ENCODE measurements around the gene DYSF. TPM values are rescaled to one million over a fixed set of nuclear protein-coding genes. Genes with fewer than 3 reads are reported as not detected.

DYSF gene
- polyA plus RNA-seq, 1 of the 3 experiments (the other 2 are of a cell fraction), result 0.10 TPM

DNA sequence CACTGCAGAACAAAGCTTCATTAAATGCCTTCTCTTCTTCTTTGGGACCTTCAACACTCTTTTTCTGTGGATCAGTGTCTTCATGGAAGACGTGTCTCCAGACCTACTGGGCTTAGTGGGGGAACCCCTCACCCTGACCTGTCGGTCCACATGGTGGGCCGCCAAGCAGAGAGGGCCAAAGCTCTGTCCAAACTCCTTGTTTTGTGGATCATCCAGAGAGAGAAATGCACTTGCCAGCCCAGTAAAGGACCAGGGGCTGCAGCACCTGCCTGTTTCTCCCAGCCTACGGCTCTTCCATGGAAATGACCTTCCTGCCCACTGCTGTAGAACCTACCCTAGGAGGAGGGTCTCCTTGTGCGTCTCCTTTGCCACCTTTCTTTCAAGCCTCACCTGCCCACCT is 25.9 kb downstream of the DYSF start:
- no peaks in the 10 kb centered on the region for H3K9me3 ChIP-seq
- H3K79me2 ChIP-seq (ENCODE audit: insufficient read depth), result no peaks in the 10 kb centered on the region
- no peak overlapping the region for H3K27ac ChIP-seq (ENCODE audit: low read depth in 2 of 2, low read length in 1 of 2)
- H3K27me3 ChIP-seq (ENCODE audit: insufficient read depth), result 0 out of 2 replicates have a peak, but pooled peaks cover 6% of the 10 kb centered on the region
- no peak for DNase-seq
- WGBS (ENCODE audit: low lambda C conversion rate), result 46% methylated on average over 5 of the region's 5 CpGs
- no peak for TF ChIP-seq FOXM1 (IDR thresholded peaks at IDR 0.05; ENCODE audit: low read depth)
- no peaks in the 10 kb centered on the region for H3F3A ChIP-seq (replicated peaks; ENCODE audit: insufficient read depth)
- no peaks in the 10 kb centered on the region for H3K9me2 ChIP-seq
- H2AFZ ChIP-seq (ENCODE audit: low read depth), result no peak overlapping the region
- ChIA-PET CTCF (interaction anchor here (2.5 kb wide), 1 partner anchor 18 kb away, joined by 11 read pairs; no protein-coding TSS in a partner anchor), POLR2A (no interaction called here)
- no peaks in the 10 kb centered on the region for H4K20me1 ChIP-seq (ENCODE audit: insufficient read depth)
- no peaks in the 10 kb centered on the region for H3K36me3 ChIP-seq (replicated peaks in 1 of 2; ENCODE audit: control insufficient read depth in 1 of 2, insufficient read depth in 2 of 2, low read length in 1 of 2)
- H3K4me1 ChIP-seq (ENCODE audit: control insufficient read depth in 1 of 2, insufficient read depth in 2 of 2, low read depth in 1 of 2, low read length in 1 of 2), result no peaks in the 10 kb centered on the region
- no peak overlapping the region for H3K4me3 ChIP-seq (ENCODE audit: low read depth in 2 of 2, low read length in 1 of 2)
- no peak overlapping the region for H3K4me2 ChIP-seq
- no peak overlapping the region for H3K9ac ChIP-seq

- WGBS (ENCODE audit: low lambda C conversion rate), result 17% methylated on average over 3 of the region's 4 CpGs
- peaks cover 6% of the 10 kb centered on the region; the same call in 1 of the 2 replicates for H3K27me3 ChIP-seq (ENCODE audit: insufficient read depth)
Observed at GRCh38 chr2:71481111-71481510, 27.8 kb downstream of the DYSF start.

DNA sequence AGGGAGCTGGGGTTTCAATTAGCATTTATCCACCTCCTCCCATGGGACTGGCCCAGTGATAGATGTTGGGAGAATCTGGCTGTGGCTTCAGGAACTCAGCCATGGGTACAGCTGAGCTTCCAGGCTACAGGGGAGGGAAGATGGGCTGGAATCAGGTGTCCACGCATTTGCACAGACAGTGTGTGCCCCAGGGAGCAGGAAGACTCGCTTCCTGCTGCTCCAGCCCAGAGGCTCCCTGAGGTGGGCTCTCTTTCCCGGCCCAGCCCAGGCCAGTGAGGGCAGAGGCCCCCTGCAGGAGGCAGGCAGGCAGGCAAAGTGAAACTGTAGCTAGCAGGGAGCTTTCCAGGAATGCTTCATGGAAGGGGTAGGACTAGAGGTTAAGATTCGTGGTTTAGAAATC is 28.7 kb downstream of the DYSF start:
- no peak overlapping the region for H2AFZ ChIP-seq (ENCODE audit: low read depth)
- no peaks in the 10 kb centered on the region for H3K9me2 ChIP-seq
- CTCF ChIA-PET, result interaction anchor here (0.7 to 1.5 kb wide), 4 partner anchors 9 to 28 kb away, joined by 3 to 5 read pairs (median 3); no protein-coding TSS in a partner anchor
- POLR2A ChIA-PET, result no interaction called here
- H3F3A ChIP-seq (replicated peaks; ENCODE audit: insufficient read depth), result no peaks in the 10 kb centered on the region
- H3K4me1 ChIP-seq (ENCODE audit: control insufficient read depth in 1 of 2, insufficient read depth in 2 of 2, low read depth in 1 of 2, low read length in 1 of 2), result no peaks in the 10 kb centered on the region; a peak in 1 of 4 replicates
- H4K20me1 ChIP-seq (ENCODE audit: insufficient read depth), result no peaks in the 10 kb centered on the region
- H3K36me3 ChIP-seq (replicated peaks in 1 of 2; ENCODE audit: control insufficient read depth in 1 of 2, insufficient read depth in 2 of 2, low read length in 1 of 2), result no peaks in the 10 kb centered on the region
- H3K9me3 ChIP-seq, result no peaks in the 10 kb centered on the region
- no peak overlapping the region for H3K4me2 ChIP-seq
- 60% methylated on average over 4 of the region's 4 CpGs for WGBS (ENCODE audit: low lambda C conversion rate)
- H3K4me3 ChIP-seq (ENCODE audit: low read depth in 2 of 2, low read length in 1 of 2), result no peak overlapping the region
- no peaks in the 10 kb centered on the region for H3K79me2 ChIP-seq (ENCODE audit: insufficient read depth)
- DNase-seq, result no peak
- peaks cover 6% of the 10 kb centered on the region; the same call in 1 of the 2 replicates for H3K27me3 ChIP-seq (ENCODE audit: insufficient read depth)
- no peak overlapping the region for H3K27ac ChIP-seq (ENCODE audit: low read depth in 2 of 2, low read length in 1 of 2)
- no peak overlapping the region for H3K9ac ChIP-seq
- no peak for TF ChIP-seq EP300 (IDR thresholded peaks at IDR 0.05; ENCODE audit: borderline replicate concordance in 1 of 2, low read depth in 1 of 2, low read length in 1 of 2)
- TF ChIP-seq, protein P1, sequence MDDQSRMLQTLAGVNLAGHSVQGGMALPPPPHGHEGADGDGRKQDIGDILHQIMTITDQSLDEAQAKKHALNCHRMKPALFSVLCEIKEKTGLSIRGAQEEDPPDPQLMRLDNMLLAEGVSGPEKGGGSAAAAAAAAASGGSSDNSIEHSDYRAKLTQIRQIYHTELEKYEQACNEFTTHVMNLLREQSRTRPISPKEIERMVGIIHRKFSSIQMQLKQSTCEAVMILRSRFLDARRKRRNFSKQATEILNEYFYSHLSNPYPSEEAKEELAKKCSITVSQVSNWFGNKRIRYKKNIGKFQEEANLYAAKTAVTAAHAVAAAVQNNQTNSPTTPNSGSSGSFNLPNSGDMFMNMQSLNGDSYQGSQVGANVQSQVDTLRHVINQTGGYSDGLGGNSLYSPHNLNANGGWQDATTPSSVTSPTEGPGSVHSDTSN (IDR thresholded peaks at IDR 0.05), result no peak
- TF ChIP-seq FOXM1 (IDR thresholded peaks at IDR 0.05; ENCODE audit: low read depth), result no peak
- TF ChIP-seq, protein P2, sequence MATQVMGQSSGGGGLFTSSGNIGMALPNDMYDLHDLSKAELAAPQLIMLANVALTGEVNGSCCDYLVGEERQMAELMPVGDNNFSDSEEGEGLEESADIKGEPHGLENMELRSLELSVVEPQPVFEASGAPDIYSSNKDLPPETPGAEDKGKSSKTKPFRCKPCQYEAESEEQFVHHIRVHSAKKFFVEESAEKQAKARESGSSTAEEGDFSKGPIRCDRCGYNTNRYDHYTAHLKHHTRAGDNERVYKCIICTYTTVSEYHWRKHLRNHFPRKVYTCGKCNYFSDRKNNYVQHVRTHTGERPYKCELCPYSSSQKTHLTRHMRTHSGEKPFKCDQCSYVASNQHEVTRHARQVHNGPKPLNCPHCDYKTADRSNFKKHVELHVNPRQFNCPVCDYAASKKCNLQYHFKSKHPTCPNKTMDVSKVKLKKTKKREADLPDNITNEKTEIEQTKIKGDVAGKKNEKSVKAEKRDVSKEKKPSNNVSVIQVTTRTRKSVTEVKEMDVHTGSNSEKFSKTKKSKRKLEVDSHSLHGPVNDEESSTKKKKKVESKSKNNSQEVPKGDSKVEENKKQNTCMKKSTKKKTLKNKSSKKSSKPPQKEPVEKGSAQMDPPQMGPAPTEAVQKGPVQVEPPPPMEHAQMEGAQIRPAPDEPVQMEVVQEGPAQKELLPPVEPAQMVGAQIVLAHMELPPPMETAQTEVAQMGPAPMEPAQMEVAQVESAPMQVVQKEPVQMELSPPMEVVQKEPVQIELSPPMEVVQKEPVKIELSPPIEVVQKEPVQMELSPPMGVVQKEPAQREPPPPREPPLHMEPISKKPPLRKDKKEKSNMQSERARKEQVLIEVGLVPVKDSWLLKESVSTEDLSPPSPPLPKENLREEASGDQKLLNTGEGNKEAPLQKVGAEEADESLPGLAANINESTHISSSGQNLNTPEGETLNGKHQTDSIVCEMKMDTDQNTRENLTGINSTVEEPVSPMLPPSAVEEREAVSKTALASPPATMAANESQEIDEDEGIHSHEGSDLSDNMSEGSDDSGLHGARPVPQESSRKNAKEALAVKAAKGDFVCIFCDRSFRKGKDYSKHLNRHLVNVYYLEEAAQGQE (IDR thresholded peaks at IDR 0.05; ENCODE audit: low read depth, low read length), result no peak
- TF ChIP-seq MXI1 (IDR thresholded peaks at IDR 0.05; ENCODE audit: low read depth, low read length), result no peak
- no peak for TF ChIP-seq RCOR1 (IDR thresholded peaks at IDR 0.05; ENCODE audit: low read length)
- TF ChIP-seq USF2 (IDR thresholded peaks at IDR 0.05; ENCODE audit: borderline replicate concordance, low read depth, low read length), result no peak
- no peak for TF ChIP-seq ELF1 (IDR thresholded peaks at IDR 0.05)

More at GRCh38 chr2:71481111-71481510, 27.8 kb downstream of the DYSF start:
- Histone ChIP-seq H3K4me2 (no peak overlapping the region), H3K4me1 (ENCODE audit: control insufficient read depth in 1 of 2, insufficient read depth in 2 of 2, low read depth in 1 of 2, low read length in 1 of 2) (no peaks in the 10 kb centered on the region), H3F3A (replicated peaks; ENCODE audit: insufficient read depth) (no peaks in the 10 kb centered on the region), H3K79me2 (ENCODE audit: insufficient read depth) (no peaks in the 10 kb centered on the region), H3K9ac (no peak overlapping the region), H3K9me2 (no peaks in the 10 kb centered on the region), H3K4me3 (ENCODE audit: low read depth in 2 of 2, low read length in 1 of 2) (no peak overlapping the region), H3K27ac (ENCODE audit: low read depth in 2 of 2, low read length in 1 of 2) (no peak overlapping the region), H4K20me1 (ENCODE audit: insufficient read depth) (no peaks in the 10 kb centered on the region), H3K36me3 (replicated peaks in 1 of 2; ENCODE audit: control insufficient read depth in 1 of 2, insufficient read depth in 2 of 2, low read length in 1 of 2) (no peaks in the 10 kb centered on the region), H2AFZ (ENCODE audit: low read depth) (no peak overlapping the region), H3K9me3 (no peaks in the 10 kb centered on the region)
- no peak for DNase-seq
- ChIA-PET CTCF (interaction anchor here (0.7 to 2.5 kb wide), 5 partner anchors 8 to 324 kb away, joined by 3 to 11 read pairs (median 5); no protein-coding TSS in a partner anchor), POLR2A (no interaction called here)
- TF ChIP-seq FOXM1 (IDR thresholded peaks at IDR 0.05; ENCODE audit: low read depth) (no peak), CTCF (IDR thresholded peaks at IDR 0.05) (no peak), ELF1 (IDR thresholded peaks at IDR 0.05) (no peak), NFIC (IDR thresholded peaks at IDR 0.05; ENCODE audit: borderline replicate concordance) (no peak)
